ENCODE results near the gene TUBA4B.

DNA sequence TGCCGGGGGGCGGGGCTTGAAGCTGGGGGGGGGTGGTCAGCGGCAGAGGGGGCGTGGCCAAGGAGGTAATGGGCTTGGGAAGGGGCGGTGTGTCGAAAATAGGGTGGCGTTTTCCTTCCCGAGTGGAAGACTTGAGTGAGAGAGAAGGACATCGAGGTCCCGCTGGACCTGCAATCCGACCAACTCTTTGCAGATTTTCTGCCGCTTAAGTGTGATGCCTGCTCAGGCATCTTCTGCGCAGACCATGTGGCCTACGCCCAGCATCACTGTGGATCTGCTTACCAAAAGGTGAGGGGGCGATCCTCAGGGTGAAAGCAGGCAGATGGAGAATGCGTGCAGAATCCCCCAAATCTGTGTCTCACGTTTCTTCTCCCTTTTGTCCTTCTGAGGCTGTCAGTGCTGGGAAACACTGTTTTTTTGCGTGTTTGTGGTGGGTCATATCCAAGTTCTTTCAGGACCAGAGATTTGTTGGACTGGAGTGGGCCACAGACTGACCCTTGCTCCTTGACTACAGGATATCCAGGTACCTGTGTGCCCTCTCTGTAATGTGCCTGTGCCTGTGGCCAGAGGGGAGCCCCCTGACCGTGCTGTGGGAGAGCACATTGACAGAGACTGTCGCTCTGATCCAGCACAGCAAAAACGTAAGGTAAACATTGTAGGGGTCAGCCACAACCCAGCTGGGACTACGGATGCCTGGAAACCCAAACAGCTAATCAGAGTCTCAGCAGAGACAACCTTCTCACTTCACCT lies 45.7 kb upstream of the TUBA4B start:
- TF ChIP-seq POLR2AphosphoS5 (IDR thresholded peaks at IDR 0.05; ENCODE audit: borderline replicate concordance, low read depth, low read length) (no peak), EZH2 (IDR thresholded peaks at IDR 0.05) (no peak)
